ENCODE data around the gene SLC22A31. TPM values are rescaled to one million over a fixed set of nuclear protein-coding genes. Genes with fewer than 3 reads are reported as not detected.
"Not testable (repeated sequence)": the region's sequence is repeated elsewhere in the genome, so short reads cannot be mapped to it uniquely, and the experiment has no call there.

The SLC22A31 gene
- total and polyA plus RNA-seq, 10 donors, result 0.98 to 8.3 (median 4.6) TPM

- peak overlapping the region in 1 of 8 donors; percentile 50 for H3K27ac ChIP-seq
- H3K36me3 ChIP-seq, result no peaks in the 10 kb centered on the region
- peak; percentile 83 for DNase-seq
- H3K27me3 ChIP-seq (replicated peaks in 1 of 7), result peaks cover 0 to 23% (median 0%) of the 10 kb centered on the region in 7 donors
- peak overlapping the region in 2 of 8 donors; percentile 39 to 68 for H3K4me3 ChIP-seq
- peaks cover 0 to 2% (median 0%) of the 10 kb centered on the region in 8 donors for H3K9me3 ChIP-seq
- peaks cover 8 to 19% (median 11%) of the 10 kb centered on the region in 6 donors for H3K4me1 ChIP-seq
- intact Hi-C loops (cut with DNase I; ENCODE audit: low total_unique reads), result no loop called here
- TF ChIP-seq CTCF (IDR thresholded peaks at IDR 0.05 in 8 of 11, conservative IDR thresholded peaks at IDR 0.05 in 3 of 11), result no peak
- TF ChIP-seq POLR2AphosphoS5 (IDR thresholded peaks at IDR 0.05), result peak in 1 of 3 donors; percentile 20
- TF ChIP-seq POLR2A (IDR thresholded peaks at IDR 0.05), result no peak
- WGBS, 5 donors, result 48 to 72% (median 59%) methylated on average over 23 to 44 of the region's 44 CpGs
Measured at GRCh38 chr16:89191033-89191900, 9.1 kb downstream of the SLC22A31 start.

- intact Hi-C loops (cut with DNase I; ENCODE audit: low total_unique reads), result no loop called here
- DNase-seq, result peak; percentile 76
- Histone ChIP-seq H3K9me3 (peaks cover 0 to 2% (median 0%) of the 10 kb centered on the region in 8 donors), H3K4me1 (peaks cover 8 to 19% (median 11%) of the 10 kb centered on the region in 6 donors), H3K36me3 (no peaks in the 10 kb centered on the region), H3K27ac (no peak overlapping the region), H3K4me3 (no peak overlapping the region), H3K27me3 (replicated peaks in 1 of 7) (peaks cover 0 to 23% (median 0%) of the 10 kb centered on the region in 7 donors)
- WGBS, 5 donors, result 62 to 72% (median 65%) methylated on average over 25 to 28 of the region's 28 CpGs
- TF ChIP-seq CTCF (IDR thresholded peaks at IDR 0.05 in 8 of 11, conservative IDR thresholded peaks at IDR 0.05 in 3 of 11) (no peak), POLR2A (IDR thresholded peaks at IDR 0.05) (no peak), POLR2AphosphoS5 (IDR thresholded peaks at IDR 0.05) (no peak)
Measured at GRCh38 chr16:89190150-89190958, 10.0 kb downstream of the SLC22A31 start.

- H3K36me3 ChIP-seq, result no peaks in the 10 kb centered on the region
- H3K27me3 ChIP-seq (replicated peaks in 1 of 7), result peaks cover 0 to 20% (median 0%) of the 10 kb centered on the region in 7 donors
- no peak overlapping the region for H3K27ac ChIP-seq
- H3K4me3 ChIP-seq, result no peak overlapping the region
- WGBS, 5 donors, result 64 to 71% (median 67%) methylated on average over 13 to 14 of the region's 14 CpGs
- intact Hi-C loops (cut with DNase I; ENCODE audit: low total_unique reads), result no loop called here
- no peak for TF ChIP-seq POLR2AphosphoS5 (IDR thresholded peaks at IDR 0.05)
- no peak for TF ChIP-seq POLR2A (IDR thresholded peaks at IDR 0.05)
- no peak for TF ChIP-seq CTCF (IDR thresholded peaks at IDR 0.05 in 8 of 11, conservative IDR thresholded peaks at IDR 0.05 in 3 of 11)
- DNase-seq, result no peak
- peaks cover 8 to 19% (median 11%) of the 10 kb centered on the region in 6 donors for H3K4me1 ChIP-seq
- H3K9me3 ChIP-seq, result peaks cover 0 to 2% (median 0%) of the 10 kb centered on the region in 8 donors
Measured at GRCh38 chr16:89189358-89190025, 10.8 kb downstream of the SLC22A31 start.

GRCh38 chr16:89188471-89189357 is 11.6 kb downstream of the SLC22A31 start:
- H3K4me3 ChIP-seq; DNase-seq; H3K36me3 ChIP-seq; intact Hi-C loops (cut with DNase I; ENCODE audit: low total_unique reads); H3K27ac ChIP-seq; H3K9me3 ChIP-seq: not testable (repeated sequence)
- H3K4me1 ChIP-seq, result peaks cover 8 to 19% (median 11%) of the 10 kb centered on the region in 6 donors
- peaks cover 0 to 15% (median 0%) of the 10 kb centered on the region in 7 donors for H3K27me3 ChIP-seq (replicated peaks in 1 of 7)
- 86 to 96% (median 93%) methylated on average over 20 to 25 of the region's 25 CpGs for WGBS, 5 donors

All from spleen (tissue), 11 donors.